IPS DF 6.9 (cell line): ENCODE data around the gene AFF3.

Source experiments
- DNase-seq: peaks from one replicate; pipeline ENCODE4 v3.0.0-alpha.2; 2013; ENCODE audit warnings: low read depth, low spot score
- H3K27ac ChIP-seq: one replicate; pipeline ENCODE4 v1.5.1; 2013; ENCODE audit warnings: low read length, control low read depth
- H3K27me3 ChIP-seq: 2 replicates; pipeline ENCODE4 v1.6.1; 2013; ENCODE audit warnings: mild to moderate bottlenecking, low read length; ENCODE audit not compliant: control insufficient read depth, insufficient read depth
- H3K36me3 ChIP-seq: 2 replicates; pipeline ENCODE4 v1.6.1; 2013; ENCODE audit warnings: low read length; ENCODE audit not compliant: control insufficient read depth, insufficient read depth
- H3K4me1 ChIP-seq: 2 replicates; pipeline ENCODE4 v1.6.1; 2013; ENCODE audit warnings: low read length; ENCODE audit not compliant: control insufficient read depth, insufficient read depth
- H3K4me3 ChIP-seq: 2 replicates; pipeline ENCODE4 v1.5.1; 2013; ENCODE audit warnings: mild to moderate bottlenecking, low read length
- H3K9me3 ChIP-seq: 2 replicates; pipeline ENCODE4 v1.6.1; 2013; ENCODE audit warnings: low read length, inconsistent platforms; ENCODE audit not compliant: control insufficient read depth, insufficient read depth
- WGBS: extraction: QIAGEN DNeasy Blood & Tissue Kit; methylation state at CpG from one replicate; pipeline ENCODE4 v1.1.7; 2013; ENCODE audit warnings: mixed read lengths, missing lambda C conversion rate; ENCODE audit not compliant: insufficient read length, insufficient coverage; 5-methylcytosine and 5-hydroxymethylcytosine counted together

The AFF3 gene

GRCh38 chr2:100073110-100073509, 69.3 kb downstream of the AFF3 start:
- no CpG with 5 or more reads among the region's 3 CpGs for WGBS
- H3K27me3 ChIP-seq, result no peaks in the 10 kb centered on the region
- H3K4me3 ChIP-seq, result no peak overlapping the region
- H3K4me1 ChIP-seq, result no peaks in the 10 kb centered on the region
- H3K9me3 ChIP-seq, result no peaks in the 10 kb centered on the region
- H3K27ac ChIP-seq, result no peak overlapping the region
- no peaks in the 10 kb centered on the region for H3K36me3 ChIP-seq
- DNase-seq, result no peak

- Histone ChIP-seq H3K9me3 (no peaks in the 10 kb centered on the region), H3K27ac (no peak overlapping the region), H3K36me3 (no peaks in the 10 kb centered on the region), H3K4me1 (no peaks in the 10 kb centered on the region), H3K4me3 (no peak overlapping the region), H3K27me3 (no peaks in the 10 kb centered on the region)
- WGBS, result no CpG with 5 or more reads among the region's 3 CpGs
- DNase-seq, result no peak
These were observed 69.9 kb downstream of the AFF3 start for GRCh38 chr2:100072503-100072902.

GRCh38 chr2:100071335-100072043, 70.9 kb downstream of the AFF3 start:
- Histone ChIP-seq H3K27me3 (no peaks in the 10 kb centered on the region), H3K4me1 (no peaks in the 10 kb centered on the region)
- WGBS, result no CpG with 5 or more reads among the region's 13 CpGs

GRCh38 chr2:100070078-100070477, 72.3 kb downstream of the AFF3 start:
- WGBS, result no CpG with 5 or more reads among the region's 4 CpGs
- Histone ChIP-seq H3K9me3 (no peaks in the 10 kb centered on the region), H3K27me3 (no peaks in the 10 kb centered on the region)

More at GRCh38 chr2:100071335-100072043, 70.9 kb downstream of the AFF3 start:
- Histone ChIP-seq H3K4me3 (no peak overlapping the region), H3K27ac (no peak overlapping the region), H3K36me3 (no peaks in the 10 kb centered on the region), H3K9me3 (no peaks in the 10 kb centered on the region)
- DNase-seq, result no peak

GRCh38 chr2:100068395-100068794, 74.0 kb downstream of the AFF3 start:
- no peak for DNase-seq
- H3K4me3 ChIP-seq, result no peak overlapping the region
- no peak overlapping the region for H3K27ac ChIP-seq
- no CpG with 5 or more reads among the region's 4 CpGs for WGBS
- H3K27me3 ChIP-seq, result no peaks in the 10 kb centered on the region
- no peaks in the 10 kb centered on the region for H3K36me3 ChIP-seq
- H3K9me3 ChIP-seq, result no peaks in the 10 kb centered on the region
- no peaks in the 10 kb centered on the region for H3K4me1 ChIP-seq

More at GRCh38 chr2:100070078-100070477, 72.3 kb downstream of the AFF3 start:
- no peaks in the 10 kb centered on the region for H3K36me3 ChIP-seq
- H3K4me1 ChIP-seq, result no peaks in the 10 kb centered on the region
- no peak overlapping the region for H3K27ac ChIP-seq
- H3K4me3 ChIP-seq, result no peak overlapping the region
- no peak for DNase-seq

GRCh38 chr2:100067784-100068183, 74.6 kb downstream of the AFF3 start:
- WGBS, result no CpG with 5 or more reads among the region's 6 CpGs
- Histone ChIP-seq H3K4me3 (no peak overlapping the region), H3K36me3 (no peaks in the 10 kb centered on the region), H3K27ac (no peak overlapping the region), H3K4me1 (no peaks in the 10 kb centered on the region), H3K27me3 (no peaks in the 10 kb centered on the region), H3K9me3 (no peaks in the 10 kb centered on the region)
- no peak for DNase-seq

- no peak overlapping the region for H3K27ac ChIP-seq
- WGBS, result no CpG with 5 or more reads among the region's 5 CpGs
- no peaks in the 10 kb centered on the region for H3K27me3 ChIP-seq
- no peaks in the 10 kb centered on the region for H3K36me3 ChIP-seq
- H3K4me3 ChIP-seq, result no peak overlapping the region
- no peak for DNase-seq
- H3K9me3 ChIP-seq, result no peaks in the 10 kb centered on the region
- H3K4me1 ChIP-seq, result no peaks in the 10 kb centered on the region
These were observed 75.5 kb downstream of the AFF3 start for GRCh38 chr2:100066856-100067255.

GRCh38 chr2:100066246-100066645, 76.1 kb downstream of the AFF3 start:
- no CpG with 5 or more reads among the region's 3 CpGs for WGBS
- Histone ChIP-seq H3K9me3 (no peaks in the 10 kb centered on the region), H3K36me3 (no peaks in the 10 kb centered on the region), H3K4me1 (no peaks in the 10 kb centered on the region), H3K27me3 (no peaks in the 10 kb centered on the region), H3K4me3 (no peak overlapping the region), H3K27ac (no peak overlapping the region)
- no peak for DNase-seq

- Histone ChIP-seq H3K27ac (no peak overlapping the region), H3K36me3 (no peaks in the 10 kb centered on the region), H3K27me3 (no peaks in the 10 kb centered on the region), H3K9me3 (no peaks in the 10 kb centered on the region), H3K4me1 (no peaks in the 10 kb centered on the region), H3K4me3 (no peak overlapping the region)
- DNase-seq, result no peak
- 100% methylated on average over 1 of the region's 9 CpGs for WGBS
These were observed 77.6 kb downstream of the AFF3 start for GRCh38 chr2:100064592-100065428.

GRCh38 chr2:100064165-100064564, 78.2 kb downstream of the AFF3 start:
- H3K4me3 ChIP-seq, result no peak overlapping the region
- no peaks in the 10 kb centered on the region for H3K36me3 ChIP-seq
- no peaks in the 10 kb centered on the region for H3K27me3 ChIP-seq
- no CpG with 5 or more reads among the region's 2 CpGs for WGBS
- no peak overlapping the region for H3K27ac ChIP-seq
- DNase-seq, result no peak
- no peaks in the 10 kb centered on the region for H3K4me1 ChIP-seq
- no peaks in the 10 kb centered on the region for H3K9me3 ChIP-seq
